H9 (cell line): ENCODE data around the gene IFNGR1. TPM values are rescaled to one million over a fixed set of nuclear protein-coding genes. Genes with fewer than 3 reads are reported as not detected.
"Not testable (repeated sequence)": the region's sequence is repeated elsewhere in the genome, so short reads cannot be mapped to it uniquely, and the experiment has no call there.

Experiments used
- DNase-seq: peaks from one replicate; pipeline ENCODE4 v3.0.0-alpha.2; 2017
- H2AFZ ChIP-seq: one replicate; pipeline ENCODE4 v1.6.1; 2013; ENCODE audit warnings: mild to moderate bottlenecking, low read length, control low read depth, moderate library complexity
- H2AK5ac ChIP-seq: 2 replicates; pipeline ENCODE4 v1.6.1; 2013; ENCODE audit warnings: low read length, control low read depth, mixed read lengths; ENCODE audit not compliant: insufficient read length
- H2BK120ac ChIP-seq: one replicate; pipeline ENCODE4 v1.6.1; 2013; ENCODE audit warnings: low read depth, mild to moderate bottlenecking, low read length, control low read depth, inconsistent platforms; ENCODE audit not compliant: poor library complexity, severe bottlenecking
- H2BK12ac ChIP-seq: 2 replicates; pipeline ENCODE4 v1.6.1; 2013; ENCODE audit warnings: low read length, control low read depth, mixed read lengths, low read depth; ENCODE audit not compliant: insufficient read length
- H2BK15ac ChIP-seq: 2 replicates; pipeline ENCODE4 v1.6.1; 2013; ENCODE audit warnings: low read depth, low read length, control low read depth
- H2BK20ac ChIP-seq: one replicate; pipeline ENCODE4 v1.6.1; 2013; ENCODE audit warnings: low read depth, mild to moderate bottlenecking, low read length, control low read depth, inconsistent platforms; ENCODE audit not compliant: poor library complexity, severe bottlenecking
- H2BK5ac ChIP-seq: 2 replicates; pipeline ENCODE4 v1.6.1; 2013; ENCODE audit warnings: low read length, control low read depth, mixed read lengths; ENCODE audit not compliant: insufficient read length
- H3K14ac ChIP-seq: 2 replicates; pipeline ENCODE4 v1.6.1; 2013; ENCODE audit warnings: low read length, control low read depth; ENCODE audit not compliant: insufficient read depth
- H3K18ac ChIP-seq: 2 replicates; pipeline ENCODE4 v1.6.1; 2013; ENCODE audit warnings: low read depth, mild to moderate bottlenecking, mixed read lengths, low read length, control low read depth; ENCODE audit not compliant: insufficient read length
- H3K23ac ChIP-seq: 2 replicates; pipeline ENCODE4 v1.6.1; 2013; ENCODE audit warnings: low read length, control low read depth, mixed read lengths, low read depth; ENCODE audit not compliant: insufficient read length
- H3K23me2 ChIP-seq: 2 replicates; pipeline ENCODE4 v1.6.1; 2013; ENCODE audit warnings: low read depth, mild to moderate bottlenecking, mixed read lengths, low read length, control low read depth; ENCODE audit not compliant: insufficient read length, poor library complexity, severe bottlenecking
- H3K27ac ChIP-seq: 2 replicates; pipeline ENCODE4 v1.5.1; 2013; ENCODE audit warnings: low read length, control low read depth, mixed read lengths, low read depth; ENCODE audit not compliant: insufficient read length
- H3K27me3 ChIP-seq: 2 replicates; pipeline ENCODE4 v1.6.1; 2013; ENCODE audit warnings: low read length, control low read depth, inconsistent platforms; ENCODE audit not compliant: insufficient read depth
- H3K4ac ChIP-seq: 2 replicates; pipeline ENCODE4 v1.6.1; 2013; ENCODE audit warnings: low read depth, mild to moderate bottlenecking, control low read depth, inconsistent platforms, low read length, moderate library complexity
- H3K4me1 ChIP-seq: 2 replicates; pipeline ENCODE4 v1.6.1; 2013; ENCODE audit warnings: low read length, control low read depth, inconsistent platforms; ENCODE audit not compliant: insufficient read depth
- H3K4me2 ChIP-seq: 2 replicates; pipeline ENCODE4 v1.6.1; 2013; ENCODE audit warnings: low read length, control low read depth, mixed read lengths; ENCODE audit not compliant: insufficient read length, insufficient read depth
- H3K56ac ChIP-seq: 2 replicates; pipeline ENCODE4 v1.6.1; 2013; ENCODE audit warnings: low read depth, mild to moderate bottlenecking, mixed read lengths, low read length, control low read depth; ENCODE audit not compliant: insufficient read length
- H3K79me1 ChIP-seq: 2 replicates; pipeline ENCODE4 v1.6.1; 2013; ENCODE audit warnings: low read depth, mild to moderate bottlenecking, moderate library complexity, low read length, control low read depth, inconsistent platforms; ENCODE audit not compliant: insufficient read depth, poor library complexity, severe bottlenecking
- H3K79me2 ChIP-seq: 2 replicates; pipeline ENCODE4 v1.6.1; 2013; ENCODE audit warnings: low read length, control low read depth, inconsistent platforms; ENCODE audit not compliant: insufficient read depth
- H3K9ac ChIP-seq: 2 replicates; pipeline ENCODE4 v1.6.1; 2013; ENCODE audit warnings: low read length, control low read depth, mixed read lengths; ENCODE audit not compliant: insufficient read length; ENCODE audit errors: extremely low read depth
- H3K9me3 ChIP-seq: one replicate; pipeline ENCODE4 v1.6.1; 2013; ENCODE audit warnings: low read depth, low read length, inconsistent platforms; ENCODE audit not compliant: control insufficient read depth
- H3T11ph ChIP-seq: one replicate; pipeline ENCODE4 v1.6.1; 2013; ENCODE audit warnings: mild to moderate bottlenecking, low read length, control low read depth, inconsistent platforms
- H4K20me1 ChIP-seq: one replicate; pipeline ENCODE4 v1.6.1; 2013; ENCODE audit not compliant: control insufficient read depth, insufficient read length, insufficient read depth
- H4K5ac ChIP-seq: 2 replicates; pipeline ENCODE4 v1.6.1; 2013; ENCODE audit warnings: low read depth, mild to moderate bottlenecking, mixed read lengths, low read length, control low read depth; ENCODE audit not compliant: insufficient read length
- H4K8ac ChIP-seq: replicated peaks from 2 replicates; pipeline ENCODE4 v1.6.1; 2013; ENCODE audit warnings: low read length, control low read depth, mixed read lengths, low read depth; ENCODE audit not compliant: insufficient read length
- H4K91ac ChIP-seq: 2 replicates; pipeline ENCODE4 v1.6.1; 2013; ENCODE audit warnings: low read depth, mild to moderate bottlenecking, moderate library complexity, mixed read lengths, low read length, control low read depth; ENCODE audit not compliant: insufficient read length
- H3K27ac Mint-ChIP-seq, 3 experiments: 2 replicates in 2 of 3; 3 replicates in 1 of 3; pipeline ENCODE4 v1.8.0; 2020 to 2021; ENCODE audit warnings: mixed read lengths in 3 of 3, mild to moderate bottlenecking in 1 of 3, moderate library complexity in 1 of 3
- H3K27me3 Mint-ChIP-seq: 2 replicates; pipeline ENCODE4 v1.8.0; 2021; ENCODE audit warnings: low read depth, mild to moderate bottlenecking, moderate library complexity, mixed read lengths
- H3K36me3 Mint-ChIP-seq, 3 experiments: 2 replicates in 2 of 3; 3 replicates in 1 of 3; pipeline ENCODE4 v1.8.0; 2020 to 2021; ENCODE audit warnings: low read depth in 3 of 3, mixed read lengths in 3 of 3; ENCODE audit not compliant: insufficient read depth in 1 of 3
- H3K4me1 Mint-ChIP-seq, 2 experiments: 2 replicates each; pipeline ENCODE4 v1.8.0; 2020; ENCODE audit warnings: mixed read lengths in 2 of 2
- H3K4me3 Mint-ChIP-seq, 2 experiments: 2 replicates in 1 of 2; 3 replicates in 1 of 2; pipeline ENCODE4 v1.8.0; 2020 to 2021; ENCODE audit warnings: mild to moderate bottlenecking in 2 of 2, mixed read lengths in 2 of 2, moderate library complexity in 1 of 2
- H3K9me3 Mint-ChIP-seq, 2 experiments: 2 replicates in 1 of 2; 3 replicates in 1 of 2; pipeline ENCODE4 v1.8.0; 2020; ENCODE audit warnings: mild to moderate bottlenecking in 2 of 2, mixed read lengths in 2 of 2, moderate library complexity in 1 of 2
- CTCF ChIP-seq: fragments of 200-600 bp; sonication (generic); conservative IDR thresholded peaks from 3 replicates; pipeline ENCODE4 v1.8.0; 2021; ENCODE audit warnings: antibody characterized with exemption, mild to moderate bottlenecking
- WGBS: extraction: QIAGEN DNeasy Blood & Tissue Kit; methylation state at CpG from one replicate; pipeline ENCODE4 v1.1.7; 2013; ENCODE audit warnings: missing lambda C conversion rate, low lambda C conversion rate, mixed read lengths; ENCODE audit not compliant: insufficient read length; ENCODE audit errors: extremely low coverage; 5-methylcytosine and 5-hydroxymethylcytosine counted together
- total RNA-seq: library from RNA; stranded (reverse); gene quantifications from 2 replicates; pipeline ENCODE4 v1.2.1, GENCODE V29; 2021

Gene IFNGR1
- total RNA-seq, 1 experiment from 2014 or later: 32.2 TPM

- no peak for DNase-seq
- Histone ChIP-seq H3K14ac (no peak overlapping the region), H3K4ac (no peak overlapping the region), H2BK15ac (no peak overlapping the region), H3K23me2 (no peaks in the 10 kb centered on the region), H4K8ac (no peak overlapping the region), H3T11ph (no peak overlapping the region), H2BK12ac (no peak overlapping the region), H4K20me1 (no peaks in the 10 kb centered on the region), H3K9ac (no peak overlapping the region), H3K23ac (no peak overlapping the region), H3K79me1 (no peaks in the 10 kb centered on the region), H3K4me2 (no peak overlapping the region), H3K27me3 (no peaks in the 10 kb centered on the region), H3K4me1 (no peaks in the 10 kb centered on the region), H4K91ac (no peak overlapping the region), H2BK20ac (no peak overlapping the region), H3K9me3 (peaks cover 4% of the 10 kb centered on the region), H3K27ac (no peak overlapping the region), H2AFZ (no peak overlapping the region), H3K79me2 (no peaks in the 10 kb centered on the region), H3K18ac (no peak overlapping the region), H2AK5ac (no peak overlapping the region), H2BK120ac (no peak overlapping the region), H2BK5ac (no peak overlapping the region), H3K56ac (no peak overlapping the region), H4K5ac (no peak overlapping the region)
- Mint-ChIP-seq H3K36me3 (peaks cover 6 to 22% (median 16%) of the 10 kb centered on the region in 3 experiments; a peak in 6 of 7 replicates), H3K4me1 (peaks cover 6 to 9% of the 10 kb centered on the region in 2 experiments), H3K4me3 (no peak overlapping the region), H3K27ac (no peak overlapping the region; a peak in 1 of 7 replicates), H3K9me3 (peaks cover 37 to 42% of the 10 kb centered on the region in 2 experiments), H3K27me3 (peaks cover 3% of the 10 kb centered on the region)
- no CpG with 5 or more reads among the region's 1 CpG for WGBS
- TF ChIP-seq CTCF: no peak
Observed at GRCh38 chr6:137254966-137255365, 35.8 kb upstream of the IFNGR1 start.

GRCh38 chr6:137254430-137254829 lies 35.2 kb upstream of the IFNGR1 start:
- H3K4ac ChIP-seq, H4K20me1 ChIP-seq, H3K27ac Mint-ChIP-seq, H2BK5ac ChIP-seq, H3K27me3 Mint-ChIP-seq, H3K4me3 Mint-ChIP-seq, H3K4me1 ChIP-seq, H4K5ac ChIP-seq, H3T11ph ChIP-seq, H3K4me2 ChIP-seq, DNase-seq, H2AK5ac ChIP-seq, H3K18ac ChIP-seq, H3K27me3 ChIP-seq, H3K9me3 ChIP-seq, H3K79me1 ChIP-seq, H4K8ac ChIP-seq, H3K14ac ChIP-seq, H3K79me2 ChIP-seq, H3K23ac ChIP-seq, H3K4me1 Mint-ChIP-seq, H2AFZ ChIP-seq, H3K27ac ChIP-seq, H2BK12ac ChIP-seq, H3K56ac ChIP-seq, H2BK120ac ChIP-seq, H3K23me2 ChIP-seq, H2BK15ac ChIP-seq, H3K9ac ChIP-seq, H4K91ac ChIP-seq, H2BK20ac ChIP-seq: not testable (repeated sequence)
- WGBS: no CpG with 5 or more reads among the region's 2 CpGs
- Mint-ChIP-seq H3K36me3 (peaks cover 6 to 22% (median 16%) of the 10 kb centered on the region in 3 experiments; a peak in 6 of 7 replicates), H3K9me3 (peaks cover 37 to 42% of the 10 kb centered on the region in 2 experiments)
